ENCODE data around the gene ETV3.
"Not testable (repeated sequence)": the region's sequence is repeated elsewhere in the genome, so short reads cannot be mapped to it uniquely, and the experiment has no call there.

Gene ETV3

DNA sequence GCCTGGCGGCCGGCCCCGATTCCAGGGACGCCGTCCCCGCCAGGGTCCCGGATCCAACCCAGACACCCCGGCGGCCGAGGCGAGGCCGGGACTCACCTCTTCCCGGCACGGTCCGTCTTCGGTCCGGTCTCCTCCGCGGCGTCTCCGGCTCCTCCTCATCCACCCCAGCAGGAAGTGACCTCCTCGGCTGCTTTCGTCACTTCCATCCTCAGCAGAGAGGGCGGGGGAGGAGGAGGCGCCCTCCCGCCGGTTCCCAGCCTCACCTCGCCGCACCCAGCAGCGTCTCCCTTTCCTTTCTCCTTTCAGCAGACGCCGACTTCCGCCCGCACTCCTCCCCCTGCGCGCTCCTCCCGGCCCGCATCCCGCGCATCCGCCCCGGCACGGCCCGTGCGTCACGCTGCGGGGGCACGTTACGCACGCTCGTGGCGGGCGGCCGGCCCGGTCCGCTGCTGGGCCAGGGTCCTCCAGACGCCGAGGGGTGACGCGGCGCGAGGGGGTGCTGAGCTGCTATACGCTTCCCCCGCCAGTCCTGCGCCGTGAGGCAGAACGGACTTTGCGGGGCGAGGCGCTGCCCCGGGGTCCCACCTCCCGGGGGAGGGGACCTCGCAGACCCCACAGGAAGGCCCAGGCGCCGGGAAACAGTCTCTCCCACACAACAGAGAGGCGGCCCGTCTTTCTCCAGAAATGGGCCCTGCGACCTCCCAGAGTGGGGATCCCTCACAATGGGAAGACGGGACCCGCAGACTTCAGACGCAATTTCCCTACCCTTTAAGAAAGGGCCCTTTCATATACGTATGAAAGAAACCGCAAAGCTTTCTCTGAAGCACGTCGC lies at the start of gene ETV3:
Gene ETV3, minus strand, starts transcription at position 176 of the 832 bp plus-strand sequence. CDS start 2,043 bp downstream, outside the sequence.
- peak; percentile 91 for DNase-seq

DNA sequence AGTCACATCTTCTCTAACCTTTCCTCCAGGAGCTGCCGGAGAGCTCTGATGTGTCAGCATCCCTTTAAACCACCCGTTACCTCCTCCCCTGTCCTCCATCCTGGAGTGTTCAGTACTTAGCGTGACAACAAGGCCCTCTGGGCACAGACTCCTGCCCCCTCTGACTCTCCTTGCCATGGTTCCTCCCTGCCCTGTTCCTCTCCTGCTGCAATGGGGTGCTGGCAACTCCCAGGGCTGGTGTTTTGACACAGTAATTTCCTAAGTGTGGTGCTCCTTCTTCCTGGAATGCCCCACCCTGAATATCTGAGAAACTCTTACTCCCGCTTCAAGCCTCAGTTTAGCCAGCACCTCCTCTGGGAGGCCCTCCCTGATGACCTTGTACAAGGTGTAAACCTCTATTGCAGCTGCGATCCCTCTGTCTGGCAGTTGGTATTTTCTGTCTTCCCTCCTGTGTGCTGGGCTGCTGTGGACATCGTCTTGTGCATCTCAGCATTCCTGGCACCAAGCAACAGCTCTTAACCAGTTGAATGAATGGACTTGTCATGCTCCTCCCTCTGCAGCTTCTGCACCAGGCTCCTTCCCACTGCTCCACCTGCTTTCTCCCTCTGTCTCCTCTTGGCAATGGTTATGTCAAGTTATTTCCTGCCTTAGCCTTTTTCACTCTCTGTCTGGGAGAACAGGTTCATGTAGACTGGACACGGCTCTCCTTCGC lies 48.2 kb upstream of the ETV3 start:
- no peak for DNase-seq

DNA sequence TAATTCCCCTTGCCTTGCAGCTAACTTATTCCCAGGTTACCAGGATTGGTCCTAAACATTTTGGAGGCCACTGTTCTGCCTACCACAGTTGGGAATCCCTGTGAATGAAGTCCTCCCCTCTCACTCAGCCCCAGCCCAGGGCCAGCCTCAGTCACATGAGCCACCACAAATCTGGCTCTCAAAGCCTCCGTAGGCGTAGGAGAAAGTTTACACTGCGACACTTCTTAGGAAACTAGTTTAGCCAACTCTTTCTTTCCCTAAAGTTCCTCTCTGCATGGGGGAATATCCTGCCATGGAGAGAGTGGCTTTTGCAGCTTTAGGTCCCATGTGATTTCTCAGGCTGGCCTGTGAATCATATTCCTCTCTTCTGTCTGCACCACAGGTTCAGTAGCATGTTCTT lies 45.7 kb upstream of the ETV3 start:
- DNase-seq: no peak

DNA sequence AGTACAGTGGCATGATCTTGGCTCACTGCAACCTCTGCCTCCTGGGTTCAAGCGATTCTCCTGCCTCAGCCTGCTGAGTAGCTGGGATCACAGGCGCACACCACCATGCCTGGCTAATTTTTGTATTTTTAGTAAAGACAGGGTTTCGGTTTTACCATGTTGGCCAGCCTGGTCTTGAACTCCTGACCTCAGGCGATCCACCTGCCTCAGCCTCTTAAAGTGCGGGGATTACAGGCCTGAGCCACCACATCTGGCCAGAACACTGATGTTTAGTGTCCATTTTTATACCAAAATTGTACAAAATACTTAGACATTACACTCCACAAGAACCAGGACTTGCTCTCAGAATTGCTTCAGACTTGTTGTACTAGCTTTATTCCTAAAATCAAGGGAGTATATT lies 44.2 kb upstream of the ETV3 start:
- DNase-seq: not testable (repeated sequence)

DNA sequence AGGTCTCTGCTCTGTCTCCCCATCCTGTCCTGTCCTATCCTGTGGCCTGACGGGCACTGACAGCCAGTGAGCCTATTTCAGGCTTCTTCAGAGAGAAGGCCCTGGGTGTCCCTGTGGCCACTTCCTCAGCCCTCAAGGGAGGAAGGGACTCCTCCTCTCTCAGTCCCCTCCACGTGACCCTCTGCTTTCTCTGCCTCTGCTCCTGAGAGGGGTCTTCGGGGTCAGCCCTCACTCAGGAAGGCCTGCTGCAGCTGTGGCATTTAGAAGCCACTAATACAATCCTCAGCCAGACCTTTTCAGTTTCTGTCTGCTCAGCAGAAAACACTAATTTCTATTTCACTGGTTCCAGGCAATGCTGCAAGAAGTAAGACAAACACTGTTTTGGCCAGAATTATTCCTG lies 43.6 kb upstream of the ETV3 start:
- DNase-seq: no peak

DNA sequence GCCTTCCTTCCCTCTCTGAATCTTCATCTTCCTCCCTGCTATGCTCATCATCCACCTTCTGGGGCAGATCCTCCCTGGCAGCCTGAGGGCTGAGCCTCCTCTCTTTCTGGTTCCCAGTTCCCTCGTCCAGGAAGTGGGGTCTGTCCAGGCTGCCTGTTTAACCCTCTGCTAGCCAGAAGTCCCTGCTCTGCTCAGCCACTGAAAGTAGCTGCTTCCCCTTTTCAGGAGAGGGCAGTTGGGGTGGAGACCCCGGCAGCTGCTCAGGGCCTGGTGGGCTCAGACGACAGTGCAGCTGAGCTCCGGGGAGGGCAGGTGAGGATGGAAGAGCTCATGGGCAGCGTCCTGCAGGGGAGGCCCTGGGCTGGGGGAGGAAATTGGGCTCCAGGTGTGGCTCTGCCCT lies 43.1 kb upstream of the ETV3 start:
- DNase-seq: no peak

DNA sequence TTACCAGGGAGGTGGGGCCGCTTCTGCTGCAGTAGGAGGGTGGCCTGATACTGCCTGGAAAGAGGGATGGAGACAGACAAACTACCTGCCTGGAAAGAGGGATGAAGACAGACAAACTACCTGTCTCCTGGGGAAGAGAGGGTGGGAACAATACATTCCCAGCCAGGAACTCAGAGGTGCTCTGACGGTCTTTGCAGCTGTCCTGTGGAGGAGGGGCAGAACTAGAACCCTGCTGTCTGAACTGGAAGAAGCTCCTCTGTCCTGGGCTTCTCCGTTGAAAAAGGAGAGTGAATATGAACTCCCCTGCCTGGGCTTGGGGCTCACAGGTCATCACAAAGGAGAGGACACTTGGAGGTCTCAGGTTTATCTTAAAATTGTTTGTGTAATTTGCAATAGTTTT lies 40.3 kb upstream of the ETV3 start:
- no peak for DNase-seq

DNA sequence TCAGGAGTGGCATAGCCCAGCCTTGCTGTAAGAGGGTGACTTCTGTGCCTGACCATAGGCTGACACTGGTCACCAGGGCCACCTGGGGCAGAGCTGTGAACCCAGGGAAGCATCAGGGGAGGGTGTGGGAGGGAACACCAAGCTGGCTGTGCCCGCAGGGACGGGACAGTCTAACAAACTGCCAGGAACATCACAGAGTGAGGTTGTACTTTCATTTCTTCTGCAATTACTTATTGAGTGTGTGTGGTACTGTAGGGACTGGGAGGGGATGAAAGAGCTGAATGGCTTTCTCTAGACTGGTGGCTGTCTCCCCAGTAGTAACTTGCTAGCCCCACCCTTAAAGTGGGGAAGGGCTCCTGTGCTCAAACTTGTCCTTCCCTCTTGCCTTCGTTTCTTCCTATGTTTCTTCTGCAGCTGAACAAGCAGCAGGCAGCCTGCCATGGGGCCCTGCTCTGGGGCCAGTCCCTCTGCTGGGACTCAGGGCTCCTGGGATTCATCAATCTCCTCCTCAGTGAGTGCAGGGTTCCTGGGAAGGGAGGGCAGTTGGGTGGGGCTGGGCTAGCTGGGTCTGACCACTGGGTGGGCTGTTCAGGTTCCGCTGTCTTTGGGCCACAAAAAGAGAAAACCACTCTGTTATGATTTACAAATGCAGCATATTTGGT lies 39.7 kb upstream of the ETV3 start:
- no peak for DNase-seq

DNA sequence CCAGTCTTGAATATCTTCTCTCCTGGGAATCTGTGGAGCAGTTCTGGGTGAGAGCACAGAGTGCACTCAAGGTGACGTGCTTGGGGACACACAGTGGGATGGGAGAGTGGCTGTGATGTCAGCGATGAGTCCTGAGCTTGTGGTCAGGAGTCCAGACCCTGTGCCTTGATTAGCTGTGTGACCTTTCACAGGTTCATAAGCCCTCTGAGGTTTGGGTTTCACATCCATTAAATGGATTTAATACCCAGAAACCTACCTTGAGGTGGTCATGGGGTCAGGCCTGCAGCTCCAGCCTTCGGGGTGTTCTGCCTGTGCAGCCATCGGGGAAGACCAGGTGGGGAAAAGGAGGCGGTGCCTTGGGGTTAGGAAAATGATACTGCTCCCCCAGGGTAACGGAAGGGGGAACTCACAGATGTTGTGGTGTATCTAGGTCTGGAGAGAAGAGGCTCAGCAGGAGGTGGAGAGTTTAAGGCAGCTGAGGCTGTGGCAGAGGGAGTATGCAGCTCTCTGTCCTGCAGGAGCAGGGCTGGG lies 38.5 kb upstream of the ETV3 start:
- no peak for DNase-seq

DNA sequence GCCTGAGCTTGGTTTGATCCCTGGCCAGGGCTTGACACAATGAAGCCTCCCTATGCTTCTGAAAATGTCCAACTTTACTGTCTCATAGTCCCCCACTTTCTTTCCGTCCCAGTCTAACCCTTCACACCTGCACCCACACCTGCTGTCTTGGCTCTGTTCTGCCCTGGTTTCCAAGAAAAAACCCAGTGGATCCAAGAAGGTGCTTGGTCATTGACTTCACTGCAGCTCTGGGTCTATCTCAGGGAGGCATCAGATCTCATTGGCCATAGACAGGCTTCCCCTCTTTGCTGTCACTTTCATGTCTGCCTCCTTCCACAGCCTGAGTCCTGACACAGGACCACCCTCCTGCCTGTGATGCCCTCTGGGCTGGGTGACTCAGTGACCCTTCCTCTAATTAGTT lies 37.8 kb upstream of the ETV3 start:
- no peak for DNase-seq

DNA sequence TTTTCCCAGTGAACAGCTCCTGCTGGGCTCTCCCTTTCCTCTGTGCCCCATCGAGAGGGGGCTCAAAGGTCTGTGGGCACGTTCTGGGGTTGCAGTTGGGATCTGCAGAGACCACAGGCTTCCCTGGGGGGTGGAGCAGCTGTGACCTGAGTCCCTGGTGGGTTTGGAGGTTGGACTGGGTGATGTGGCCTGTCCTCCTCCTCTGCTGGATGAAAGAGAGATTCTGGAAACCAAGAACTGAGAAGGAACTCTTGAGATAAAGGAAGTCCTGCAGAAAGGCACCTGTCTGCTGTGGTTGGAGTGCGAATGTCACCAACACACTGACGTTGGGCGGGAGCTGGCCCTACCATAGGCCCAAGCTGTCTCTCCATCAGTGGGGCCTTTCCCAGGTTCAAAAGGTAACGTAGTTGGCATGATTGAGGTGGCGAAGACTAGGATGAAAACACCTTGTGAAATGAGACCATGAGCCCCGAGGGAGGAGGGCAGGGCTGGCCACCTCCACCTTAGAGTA lies 35.8 kb upstream of the ETV3 start:
- DNase-seq: no peak

DNA sequence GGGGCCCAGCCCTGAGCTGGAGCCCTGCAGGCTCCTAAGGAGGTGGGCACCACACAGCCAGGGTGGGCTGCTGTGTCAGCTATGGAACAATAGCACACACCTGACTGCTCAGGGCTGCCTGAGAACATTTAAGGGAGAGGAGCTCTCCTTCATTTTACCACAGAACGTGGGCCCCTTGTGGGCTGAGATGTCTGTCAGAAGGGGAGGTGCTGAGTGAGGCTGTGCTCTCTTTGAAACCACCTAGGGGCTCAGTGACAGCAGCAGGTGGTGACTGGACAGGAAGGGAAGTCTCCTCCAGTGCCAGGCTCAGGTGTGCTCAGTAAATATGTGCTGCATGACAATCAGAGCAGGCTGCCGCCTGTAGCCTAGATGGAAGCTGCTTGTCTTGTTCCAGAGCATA lies 35.0 kb upstream of the ETV3 start:
- DNase-seq: not testable (repeated sequence)

DNA sequence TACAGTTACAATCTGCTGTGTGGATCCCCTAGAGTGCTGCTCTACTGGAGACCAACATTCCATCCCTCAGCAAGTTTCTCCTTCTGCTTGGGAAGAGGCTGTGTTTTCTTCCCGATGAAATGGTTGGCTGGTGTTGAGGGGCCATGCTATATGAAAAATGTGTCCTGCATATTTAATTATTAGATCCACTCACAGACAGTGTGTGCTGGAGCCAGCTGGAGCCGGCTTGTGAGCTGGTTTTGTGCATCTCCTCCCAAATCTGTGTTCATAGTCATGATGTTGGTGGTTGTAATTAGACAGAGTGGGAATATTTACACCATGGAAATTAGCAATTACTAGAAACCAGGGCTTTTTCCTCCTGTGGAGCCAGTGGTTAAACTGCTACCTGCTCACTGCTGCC lies 34.4 kb upstream of the ETV3 start:
- DNase-seq: not testable (repeated sequence)

DNA sequence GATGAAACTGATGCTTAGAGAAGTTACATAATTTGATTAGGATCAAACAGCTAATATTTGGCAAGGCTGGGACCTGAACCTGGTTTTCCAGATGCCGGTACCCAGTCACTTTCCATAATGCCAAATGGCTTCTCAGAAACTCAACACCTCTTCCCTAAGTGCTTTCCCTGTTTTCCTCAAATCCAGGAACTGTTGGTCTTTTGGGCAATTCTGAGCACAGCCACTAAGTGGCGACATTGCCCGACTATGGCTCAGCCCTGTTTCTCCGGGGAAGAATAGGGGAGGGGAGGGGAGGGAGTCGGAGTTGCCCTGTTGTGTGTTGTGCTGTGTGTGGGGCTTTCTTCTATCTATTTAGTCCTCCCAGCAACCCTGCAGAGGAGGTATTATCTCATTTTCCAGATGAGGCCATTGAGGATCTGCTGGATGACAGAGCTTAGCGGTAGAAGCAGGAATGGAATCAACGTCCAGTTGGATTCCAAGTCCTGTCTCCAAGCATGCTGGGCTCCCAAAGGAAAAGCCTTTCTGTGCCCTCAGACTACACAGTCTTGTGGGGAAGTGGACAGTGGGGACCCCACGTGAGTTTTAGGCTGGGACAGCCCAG lies 33.8 kb upstream of the ETV3 start:
- DNase-seq: not testable (repeated sequence)

DNA sequence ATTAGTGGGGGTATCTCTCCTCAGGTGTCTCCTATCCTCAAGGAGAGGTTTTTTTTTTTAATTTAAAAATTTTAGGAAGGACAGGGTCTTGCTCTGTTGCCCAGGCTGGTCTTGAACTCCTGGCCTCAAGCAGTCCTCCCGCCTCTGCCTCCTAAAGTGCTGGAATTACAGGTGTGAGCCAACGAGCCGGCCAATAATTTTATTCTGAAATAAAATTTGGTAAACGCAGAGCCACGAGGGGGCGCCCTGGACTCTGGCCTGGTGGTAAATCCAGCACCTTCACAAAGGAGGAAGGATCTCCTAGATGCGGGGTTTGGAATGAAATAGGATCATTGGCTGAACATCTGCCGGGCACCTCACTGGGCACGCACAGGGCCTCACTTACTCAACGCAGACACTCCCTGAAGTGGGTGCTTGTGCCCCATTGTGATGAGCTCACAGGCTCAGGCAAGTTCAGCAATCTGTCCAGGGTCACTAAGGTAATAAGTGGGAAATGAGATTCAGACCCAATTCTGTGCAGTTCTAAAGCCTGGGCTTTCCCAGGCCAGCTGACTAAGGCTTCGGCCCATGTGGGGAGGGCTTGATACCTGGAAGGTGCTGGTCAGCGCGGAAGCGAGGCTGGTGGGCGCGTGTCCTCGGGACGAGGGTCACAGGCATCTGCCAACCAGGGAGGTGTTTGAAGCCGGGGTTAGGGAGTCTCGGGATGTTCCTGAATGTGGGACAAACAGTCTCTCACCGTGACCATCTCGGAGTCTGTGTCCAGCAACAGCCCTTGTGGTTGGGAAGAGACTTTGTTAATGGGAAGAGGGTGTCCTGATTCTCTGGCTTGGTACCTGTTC lies 32.7 kb upstream of the ETV3 start:
- peak; percentile 19 to 28 for DNase-seq

DNA sequence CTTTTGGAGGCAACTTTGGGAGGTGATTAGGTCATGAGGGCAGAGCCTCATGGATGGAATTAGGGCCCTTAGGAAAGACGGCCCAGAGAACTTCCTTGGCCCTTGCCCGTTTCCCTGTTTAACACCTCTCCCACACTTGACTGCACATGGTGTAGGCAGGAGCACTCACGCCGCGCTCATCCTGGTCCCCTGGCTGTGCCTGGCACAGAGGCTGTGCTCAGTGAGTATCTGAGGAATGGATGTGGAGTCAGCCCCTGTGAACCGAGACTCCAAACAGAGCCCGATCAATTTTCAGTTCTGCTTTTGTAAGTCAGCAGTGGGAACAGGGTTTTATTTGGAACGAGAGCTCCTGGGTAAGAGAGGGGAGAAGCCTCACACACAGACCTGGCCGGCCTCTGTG lies 29.8 kb upstream of the ETV3 start:
- DNase-seq: no peak

DNA sequence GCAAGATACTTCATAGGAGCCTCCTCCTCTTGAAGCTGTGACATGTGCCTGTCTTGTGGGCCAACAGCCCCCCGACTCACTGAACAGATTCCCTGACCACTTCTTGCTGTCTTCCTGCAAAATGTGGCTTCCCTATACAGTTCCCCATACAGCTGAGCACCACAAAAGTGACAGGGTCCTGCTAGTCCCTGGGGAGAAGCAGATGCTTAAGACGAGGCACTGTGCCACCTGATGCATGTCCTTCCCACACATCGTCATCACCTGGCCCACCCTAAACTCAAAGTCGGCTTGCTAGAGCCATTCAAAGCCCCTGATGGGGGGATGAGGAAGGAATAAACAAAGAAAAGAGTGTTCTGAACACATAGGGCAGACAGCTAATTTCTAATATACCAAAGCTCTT lies 29.2 kb upstream of the ETV3 start:
- no peak for DNase-seq

DNA sequence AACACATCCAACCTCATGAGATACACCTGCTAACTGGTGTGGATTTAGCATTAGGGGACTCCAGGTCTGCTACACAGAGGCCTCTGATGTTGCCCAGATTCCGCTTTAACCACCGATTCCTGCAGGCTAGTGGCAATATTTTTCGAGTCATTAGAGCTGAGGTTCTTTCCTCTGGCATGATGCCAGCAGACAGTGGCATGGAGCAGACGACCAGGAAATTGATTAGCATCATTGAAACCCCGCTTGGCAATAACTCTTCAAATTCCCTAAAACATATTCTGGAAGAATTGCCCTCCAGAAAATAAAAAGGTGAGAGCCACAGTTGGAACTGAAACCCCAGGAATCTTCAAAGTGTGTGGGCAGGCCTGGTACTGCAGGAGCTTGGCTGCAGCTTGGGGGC lies 28.4 kb upstream of the ETV3 start:
- DNase-seq: no peak

DNA sequence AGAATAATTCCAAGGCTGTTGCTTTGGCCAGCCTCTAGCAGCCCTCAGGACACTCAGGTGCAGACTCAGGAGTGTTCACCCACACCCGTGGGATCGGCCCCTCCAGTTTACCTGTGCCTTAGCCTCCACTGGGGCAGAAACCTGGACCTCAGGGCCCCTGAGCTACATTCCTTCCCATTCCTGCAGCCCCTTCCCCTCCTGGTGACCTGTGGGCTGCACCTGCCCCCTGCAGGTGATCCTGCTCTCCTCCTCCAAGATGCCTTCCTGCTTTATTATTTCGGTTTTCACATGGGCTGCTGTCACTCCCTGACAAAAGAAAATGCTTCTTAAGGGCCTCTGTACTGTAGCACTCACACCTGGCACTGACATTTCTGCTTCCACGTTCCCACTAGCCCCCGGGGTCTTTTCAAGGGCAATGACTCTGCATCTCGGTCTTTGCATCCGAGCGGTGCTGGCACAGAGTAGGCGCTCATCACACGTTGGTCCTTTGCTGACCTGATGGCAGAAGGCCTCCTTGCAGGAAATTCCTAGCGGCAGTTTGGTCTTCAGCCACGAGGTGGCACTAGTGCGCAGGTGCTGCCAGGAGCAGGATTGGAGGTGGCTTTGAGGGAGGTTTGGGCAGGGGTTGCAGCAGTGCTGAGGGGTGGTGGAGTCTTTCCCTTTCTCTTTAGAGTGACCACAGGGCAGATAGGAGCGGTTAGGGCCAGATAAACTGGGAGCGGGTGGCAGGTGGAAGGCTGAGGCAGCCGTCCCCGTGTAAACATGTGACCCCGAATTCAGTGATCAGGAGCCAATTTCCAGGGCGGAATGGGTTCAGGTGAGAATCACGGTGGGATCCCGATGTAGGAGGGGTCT lies 25.3 kb upstream of the ETV3 start:
- DNase-seq: peak; percentile 64 to 70

DNA sequence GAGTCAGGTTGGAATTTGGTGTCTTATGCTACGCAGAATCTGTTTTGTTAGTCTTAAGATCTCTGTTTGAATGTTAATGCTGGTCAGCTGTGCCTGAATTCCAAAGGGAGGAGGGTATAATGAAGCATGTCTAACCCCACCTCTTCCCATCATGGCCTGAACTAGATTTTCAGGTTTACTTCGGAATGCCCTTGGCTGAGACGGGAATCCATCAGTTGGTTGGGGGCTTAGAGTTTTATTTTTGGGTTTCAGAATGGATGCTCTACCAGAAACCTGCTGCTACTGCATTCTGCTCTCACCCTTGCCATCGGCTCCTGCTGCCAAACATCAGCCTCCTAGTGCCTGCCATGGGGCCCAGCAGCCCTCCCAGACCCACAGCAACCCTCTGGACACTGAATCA lies 24.1 kb upstream of the ETV3 start:
- no peak for DNase-seq

DNA sequence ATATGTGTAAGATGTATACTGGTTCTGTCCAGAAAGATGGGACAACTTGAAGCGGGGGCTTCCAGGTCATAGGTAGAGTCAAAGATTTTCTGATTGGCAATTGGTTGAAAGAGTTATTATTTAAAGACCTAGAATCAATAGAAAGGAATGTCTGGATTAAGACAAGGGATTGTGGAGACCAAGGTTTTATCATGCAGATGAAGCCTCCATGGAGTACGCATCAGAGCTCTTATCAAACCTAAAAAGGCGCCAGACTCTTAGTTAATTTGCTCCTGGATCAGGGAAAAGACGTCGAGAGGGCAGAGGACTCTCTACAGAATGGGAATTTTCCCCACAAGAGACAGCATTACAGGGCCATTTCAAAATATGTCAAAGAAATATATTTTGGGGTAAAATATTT lies 23.7 kb upstream of the ETV3 start:
- no peak for DNase-seq
